Measurements from ENCODE around the gene KISS1.
"Not testable (repeated sequence)": the region's sequence is repeated elsewhere in the genome, so short reads cannot be mapped to it uniquely, and the experiment has no call there.

KISS1 gene

GRCh38 chr1:204196068-204196795 is at the start of gene KISS1:
KISS1 (minus strand) TSS chr1:204196491; CDS start chr1:204192876, 3,615 bp downstream.
- DNase-seq, result no peak

DNA sequence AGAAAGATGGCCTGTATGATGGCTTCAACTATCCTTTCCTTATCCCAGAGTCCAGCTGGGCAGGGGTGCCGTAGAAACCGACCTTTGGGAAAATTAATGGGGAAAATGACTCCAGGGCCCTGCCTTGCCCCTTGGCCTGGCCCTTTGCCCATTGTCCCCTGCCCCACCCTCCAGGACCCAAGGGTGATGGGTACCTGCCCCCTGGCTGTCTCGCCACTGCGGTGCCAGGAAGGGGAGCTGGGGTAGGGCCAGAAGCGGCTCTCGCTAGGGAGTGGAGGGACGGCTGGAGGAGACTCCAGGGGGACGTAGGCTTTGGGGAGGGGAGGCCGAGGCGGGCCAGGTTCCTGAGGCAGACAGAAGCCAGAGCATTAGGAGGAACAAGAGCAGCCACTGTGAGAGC is 46.6 kb upstream of the KISS1 start:
- no peak for DNase-seq

DNA sequence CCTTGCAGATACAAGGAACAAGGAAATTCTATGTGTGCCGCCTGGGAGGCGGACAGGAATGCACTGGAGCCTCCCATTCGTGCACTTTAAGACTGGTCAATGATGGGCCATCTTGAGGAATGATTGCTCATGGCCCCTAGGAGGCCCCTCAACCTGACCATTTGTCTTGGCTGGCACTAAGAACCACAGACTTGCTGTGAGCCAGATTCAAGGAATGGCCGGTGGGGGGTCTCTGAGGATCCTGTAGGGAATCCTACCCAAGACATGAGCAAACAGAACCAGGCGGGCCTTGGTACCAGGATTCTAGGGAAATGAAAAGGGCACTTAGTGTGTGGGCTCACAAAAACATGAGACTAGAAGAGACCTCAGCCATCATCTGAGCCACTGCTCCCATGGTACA is 45.6 kb upstream of the KISS1 start:
- no peak for DNase-seq

- DNase-seq, result no peak
Measured at GRCh38 chr1:204241050-204241449, 44.8 kb upstream of the KISS1 start.

- no peak for DNase-seq
Measured at GRCh38 chr1:204240233-204240632, 43.9 kb upstream of the KISS1 start.

GRCh38 chr1:204239401-204239800 is 43.1 kb upstream of the KISS1 start:
- DNase-seq, result not testable (repeated sequence)

DNA sequence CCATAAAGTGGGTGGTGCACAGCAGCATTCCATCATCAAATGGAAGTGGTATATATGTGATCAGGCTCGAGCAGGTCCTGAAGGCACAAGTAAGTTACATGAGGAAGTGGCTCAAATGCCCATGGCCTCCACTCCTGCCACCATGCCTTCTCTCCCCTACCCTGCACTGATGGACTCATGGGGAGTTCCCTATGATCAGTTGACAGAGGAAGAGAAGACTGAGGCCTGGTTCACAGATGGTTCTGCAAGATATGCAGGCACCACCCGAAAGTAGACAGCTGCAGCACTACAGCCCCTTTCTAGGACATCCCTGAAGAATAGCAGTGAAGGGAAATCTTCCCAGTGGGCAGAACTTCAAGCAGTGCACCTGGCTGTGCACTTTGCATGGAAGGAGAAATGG is 42.2 kb upstream of the KISS1 start:
- DNase-seq, result not testable (repeated sequence)

GRCh38 chr1:204237515-204237914 is 41.2 kb upstream of the KISS1 start:
- DNase-seq, result not testable (repeated sequence)

GRCh38 chr1:204232526-204232925 is 36.2 kb upstream of the KISS1 start:
- no peak for DNase-seq

DNA sequence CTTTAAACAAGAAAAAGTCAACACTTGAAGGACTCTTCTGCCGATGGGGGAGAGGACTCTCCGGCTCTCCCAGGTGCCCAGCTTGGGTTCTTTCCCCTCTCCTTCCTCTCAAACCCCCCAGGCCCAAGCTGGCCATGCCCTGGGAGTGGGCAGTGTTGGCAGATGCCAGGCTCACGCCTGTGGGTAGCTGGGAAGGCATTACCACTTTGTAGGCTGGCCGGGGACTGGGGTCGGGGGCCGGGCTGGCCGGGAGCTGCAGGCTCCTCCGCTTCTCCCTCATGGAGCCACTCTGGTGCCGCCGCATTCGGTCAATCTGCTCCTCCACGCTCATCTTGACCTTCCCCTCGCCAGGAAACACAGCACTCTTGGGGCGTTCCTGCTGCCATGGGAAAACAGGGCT is 33.9 kb upstream of the KISS1 start:
- no peak for DNase-seq

DNA sequence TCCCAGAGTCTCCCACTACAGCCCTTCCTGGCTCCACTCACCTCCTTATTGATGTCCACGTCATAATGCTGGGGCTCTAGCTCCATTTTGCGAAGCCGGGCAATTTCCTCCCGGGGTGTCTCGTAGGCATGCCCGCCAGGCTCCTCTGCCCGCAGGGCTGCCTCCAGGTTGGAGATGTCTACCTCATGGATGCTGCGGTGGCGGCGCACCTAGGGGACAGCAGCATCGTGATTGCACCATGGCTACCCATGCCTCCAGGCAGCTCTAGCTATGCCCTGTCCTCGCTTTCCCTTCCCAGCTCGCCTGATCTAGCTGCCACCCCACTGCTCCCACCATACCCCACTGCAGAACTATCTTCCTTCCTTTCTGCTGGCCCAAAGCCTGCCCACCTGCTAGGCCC is 32.6 kb upstream of the KISS1 start:
- DNase-seq, result no peak

DNA sequence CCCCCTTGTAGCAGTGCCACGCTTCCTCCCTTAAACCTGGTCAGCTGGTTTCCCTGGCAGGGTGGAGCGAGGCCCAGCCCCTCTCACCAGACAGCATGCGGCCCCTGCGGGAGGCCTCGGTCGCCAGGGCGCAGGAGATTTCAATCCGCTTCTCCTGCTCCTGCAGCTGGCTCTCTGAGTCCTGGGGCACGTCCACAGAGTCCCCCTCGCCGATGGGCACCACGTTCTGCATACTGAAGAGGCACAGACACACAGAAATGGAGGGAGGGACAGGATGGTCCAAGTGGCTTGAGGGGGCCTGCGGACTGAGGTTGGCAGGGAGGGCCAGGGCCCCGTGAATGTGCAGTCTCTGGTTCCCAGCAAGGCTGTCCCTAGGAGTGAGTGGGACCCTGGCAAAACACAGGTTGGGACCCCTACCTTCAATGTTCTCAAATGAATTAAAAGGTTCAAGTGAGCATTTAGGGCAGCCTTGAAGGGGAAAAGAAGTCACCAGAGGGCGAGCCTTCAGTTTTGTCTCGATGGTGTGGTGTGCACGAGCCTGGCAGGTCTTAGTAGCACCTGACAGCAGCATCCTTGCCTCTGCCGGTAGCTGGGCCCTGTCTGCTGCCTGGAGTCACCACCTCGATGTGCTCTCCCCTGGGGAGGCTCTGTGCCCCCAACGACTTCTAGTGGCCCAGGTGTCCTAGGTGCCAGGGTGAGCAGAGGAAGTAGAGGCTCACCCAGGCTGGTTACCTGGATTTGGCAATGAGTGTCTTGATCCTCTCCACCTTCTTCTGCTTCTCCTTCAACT is 31.9 kb upstream of the KISS1 start:
- no peak for DNase-seq

GRCh38 chr1:204227351-204227750 is 31.1 kb upstream of the KISS1 start:
- no peak for DNase-seq

GRCh38 chr1:204225841-204226735 is 29.8 kb upstream of the KISS1 start:
- DNase-seq, result no peak

DNA sequence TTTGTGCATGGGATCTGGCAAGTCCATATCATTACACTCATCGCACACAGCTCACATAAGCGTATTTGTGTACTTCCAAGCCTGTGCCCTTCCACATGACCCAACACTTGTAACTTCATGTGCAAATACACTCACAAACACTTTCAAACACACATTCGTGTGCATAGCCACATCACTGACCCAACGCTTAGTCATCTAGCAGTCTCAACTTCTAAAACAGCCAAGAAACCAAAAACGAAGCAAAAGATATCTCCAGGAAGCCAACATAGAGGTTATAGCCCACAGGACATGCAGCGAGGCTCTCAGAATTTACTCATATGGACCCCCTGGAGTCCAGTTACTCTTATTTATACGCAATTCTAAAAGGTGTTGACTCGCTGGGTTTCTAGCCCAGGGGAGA is 28.4 kb upstream of the KISS1 start:
- DNase-seq, result no peak

- DNase-seq, result no peak
Measured at GRCh38 chr1:204223129-204223860, 27.0 kb upstream of the KISS1 start.

GRCh38 chr1:204222764-204223055 is 26.4 kb upstream of the KISS1 start:
- no peak for DNase-seq

DNA sequence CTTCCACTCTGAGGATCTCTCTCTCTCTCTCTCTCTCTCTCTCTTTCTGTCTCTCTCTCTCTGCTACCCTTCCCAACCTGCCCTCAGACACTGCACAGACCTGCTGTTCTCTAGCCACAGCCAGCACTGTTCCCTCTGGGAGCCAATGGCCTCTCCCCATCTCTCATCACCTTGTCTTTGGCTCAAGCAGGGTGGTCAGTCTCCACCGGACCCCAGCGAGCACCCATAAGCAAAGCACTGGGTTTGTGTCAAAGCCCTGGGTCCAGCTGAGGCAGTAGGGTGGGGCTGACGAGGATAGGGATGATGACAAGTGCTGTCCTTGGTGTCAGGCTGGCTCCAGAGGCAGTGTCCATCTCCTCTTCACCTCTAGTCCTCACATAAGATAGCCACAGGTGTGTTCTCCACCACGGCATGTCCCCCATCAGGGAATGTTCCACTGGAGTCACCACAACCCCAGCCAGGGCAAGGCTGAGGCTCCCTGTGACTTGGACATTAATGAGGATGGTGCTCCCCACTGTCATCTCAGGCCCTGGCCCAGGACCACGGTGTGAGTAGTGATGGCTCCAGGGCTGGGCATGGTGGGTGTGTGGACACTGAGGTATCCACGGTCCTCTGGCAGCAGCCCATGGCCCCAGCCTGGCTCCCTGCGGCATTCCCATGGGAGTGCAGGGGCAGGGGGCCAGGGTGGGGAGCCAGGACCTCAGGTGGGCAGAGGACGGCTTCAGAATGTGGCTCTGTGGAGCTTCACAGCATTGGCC is 25.9 kb upstream of the KISS1 start:
- no peak for DNase-seq

GRCh38 chr1:204221271-204221670 is 25.0 kb upstream of the KISS1 start:
- no peak for DNase-seq

GRCh38 chr1:204219971-204220616 is 23.8 kb upstream of the KISS1 start:
- DNase-seq, result no peak

- DNase-seq, result no peak
Measured at GRCh38 chr1:204218552-204218951, 22.3 kb upstream of the KISS1 start.

GRCh38 chr1:204217648-204218000 is 21.3 kb upstream of the KISS1 start:
- no peak for DNase-seq

All from NCI-H1105 treated with DMSO at 0.1 percent for 48 hours (cell line).